MM.1S (cell line): ENCODE data around the gene CERS6.

Experiments
- DNase-seq: peaks from one replicate; pipeline ENCODE4 v3.0.0-alpha.2; 2015
- H2AFZ ChIP-seq: fragments of 300-600 bp; sonication (generic); 2 replicates; pipeline ENCODE4 v1.6.0; 2016; ENCODE audit warnings: antibody characterized with exemption, low read length
- H3F3A ChIP-seq: fragments of 300-600 bp; sonication (generic); 2 replicates; pipeline ENCODE4 v1.6.1; 2016; ENCODE audit warnings: mild to moderate bottlenecking, antibody characterized with exemption, low read length, moderate library complexity, mixed read lengths; ENCODE audit not compliant: insufficient read depth
- H3K27ac ChIP-seq: fragments of 300-600 bp; sonication (generic); 2 replicates; pipeline ENCODE4 v1.5.1; 2016; ENCODE audit warnings: mild to moderate bottlenecking, low read length
- H3K27me3 ChIP-seq: fragments of 300-600 bp; sonication (generic); replicated peaks from 2 replicates; pipeline ENCODE4 v1.6.0; 2016; ENCODE audit warnings: low read length; ENCODE audit not compliant: insufficient read depth
- H3K36me3 ChIP-seq: fragments of 300-600 bp; sonication (generic); replicated peaks from 2 replicates; pipeline ENCODE4 v1.6.1; 2016; ENCODE audit warnings: mild to moderate bottlenecking, low read length, mixed read lengths; ENCODE audit not compliant: insufficient read depth
- H3K4me1 ChIP-seq: fragments of 300-600 bp; sonication (generic); 2 replicates; pipeline ENCODE4 v1.6.1; 2016; ENCODE audit warnings: low read length, mixed read lengths
- H3K4me2 ChIP-seq: fragments of 300-600 bp; sonication (generic); 2 replicates; pipeline ENCODE4 v1.6.0; 2016; ENCODE audit warnings: low read depth, low read length
- H3K4me3 ChIP-seq: fragments of 300-600 bp; sonication (generic); 2 replicates; pipeline ENCODE4 v1.5.1; 2016; ENCODE audit warnings: low read length, mixed read lengths
- H3K79me2 ChIP-seq: fragments of 300-600 bp; sonication (generic); 2 replicates; pipeline ENCODE4 v1.6.1; 2016; ENCODE audit warnings: mixed run types, low read length, mixed read lengths
- H3K9ac ChIP-seq: fragments of 300-600 bp; sonication (generic); 2 replicates; pipeline ENCODE4 v1.6.1; 2016; ENCODE audit warnings: low read length, mixed read lengths
- H3K9me2 ChIP-seq: fragments of 300-600 bp; sonication (generic); replicated peaks from 2 replicates; pipeline ENCODE4 v1.6.1; 2016; ENCODE audit warnings: mild to moderate bottlenecking, low read length, mixed read lengths; ENCODE audit not compliant: insufficient read depth
- H3K9me3 ChIP-seq: fragments of 300-600 bp; sonication (generic); replicated peaks from 2 replicates; pipeline ENCODE4 v1.6.1; 2016; ENCODE audit warnings: mild to moderate bottlenecking, low read length, mixed read lengths; ENCODE audit not compliant: insufficient read depth
- H4K20me1 ChIP-seq: fragments of 300-600 bp; sonication (generic); 2 replicates; pipeline ENCODE4 v1.6.1; 2016; ENCODE audit warnings: mild to moderate bottlenecking, low read length, moderate library complexity, mixed read lengths; ENCODE audit not compliant: insufficient read depth
- CTCF ChIP-seq: fragments of 300-600 bp; sonication (generic); IDR thresholded peaks from 2 replicates; pipeline ENCODE4 v1.5.1; 2016; ENCODE audit warnings: antibody characterized with exemption, low read length, mixed read lengths
- EZH2 ChIP-seq: fragments of 300-600 bp; sonication (generic); optimal IDR thresholded peaks from 2 replicates; pipeline ENCODE3; 2017; ENCODE audit warnings: low read depth, mild to moderate bottlenecking, antibody characterized with exemption, low read length, mixed read lengths
- EZH2phosphoT487 ChIP-seq: fragments of 300-600 bp; sonication (generic); IDR thresholded peaks from 2 replicates; pipeline ENCODE4 v1.6.1; 2018; ENCODE audit warnings: antibody characterized with exemption, low read length

CERS6 gene

GRCh38 chr2:168633200-168633599 is 177.1 kb downstream of the CERS6 start:
- TF ChIP-seq EZH2phosphoT487 (no peak), CTCF (no peak), EZH2 (no peak)
- Histone ChIP-seq H2AFZ (no peak overlapping the region), H3K79me2 (no peaks in the 10 kb centered on the region), H3K9me3 (no peaks in the 10 kb centered on the region), H3K27me3 (no peaks in the 10 kb centered on the region), H3K9me2 (no peaks in the 10 kb centered on the region), H3K9ac (no peak overlapping the region), H4K20me1 (no peaks in the 10 kb centered on the region), H3K27ac (no peak overlapping the region), H3F3A (no peaks in the 10 kb centered on the region), H3K4me3 (no peak overlapping the region), H3K4me1 (no peaks in the 10 kb centered on the region), H3K4me2 (no peak overlapping the region), H3K36me3 (no peaks in the 10 kb centered on the region)
- no peak for DNase-seq

- Histone ChIP-seq H3F3A (no peaks in the 10 kb centered on the region), H3K79me2 (no peaks in the 10 kb centered on the region), H2AFZ (no peak overlapping the region), H3K4me3 (no peak overlapping the region), H4K20me1 (no peaks in the 10 kb centered on the region), H3K27ac (no peak overlapping the region), H3K36me3 (no peaks in the 10 kb centered on the region), H3K9me2 (no peaks in the 10 kb centered on the region), H3K9me3 (no peaks in the 10 kb centered on the region), H3K4me1 (no peaks in the 10 kb centered on the region), H3K27me3 (no peaks in the 10 kb centered on the region), H3K4me2 (no peak overlapping the region), H3K9ac (no peak overlapping the region)
- TF ChIP-seq EZH2: no peak
- TF ChIP-seq EZH2phosphoT487: no peak
- no peak for TF ChIP-seq CTCF
- no peak for DNase-seq
Observed at GRCh38 chr2:168633895-168634294, 177.8 kb downstream of the CERS6 start.

- no peak overlapping the region for H3K4me3 ChIP-seq
- H3K9me3 ChIP-seq: no peaks in the 10 kb centered on the region
- H3K36me3 ChIP-seq: no peaks in the 10 kb centered on the region
- no peak overlapping the region for H2AFZ ChIP-seq
- no peaks in the 10 kb centered on the region for H3K9me2 ChIP-seq
- H3K9ac ChIP-seq: no peak overlapping the region
- no peak for DNase-seq
- H3K27ac ChIP-seq: no peak overlapping the region
- no peaks in the 10 kb centered on the region for H4K20me1 ChIP-seq
- no peaks in the 10 kb centered on the region for H3K27me3 ChIP-seq
- no peaks in the 10 kb centered on the region for H3K4me1 ChIP-seq
- H3K4me2 ChIP-seq: no peak overlapping the region
- no peak for TF ChIP-seq EZH2
- no peak for TF ChIP-seq CTCF
- no peak for TF ChIP-seq EZH2phosphoT487
- no peaks in the 10 kb centered on the region for H3F3A ChIP-seq
- no peaks in the 10 kb centered on the region for H3K79me2 ChIP-seq
Observed at GRCh38 chr2:168635065-168635577, 179.0 kb downstream of the CERS6 start.
